Sigmoid colon (tissue), 7 donors: Measurements from ENCODE around the gene RSAD1. TPM values are rescaled to one million over a fixed set of nuclear protein-coding genes. Genes with fewer than 3 reads are reported as not detected.

Experiments
- DNase-seq: peaks from one replicate; pipeline ENCODE4 v3.0.0-alpha.2; 2019
- H3K27ac ChIP-seq, 4 donors: fragments of 200-600 bp; sonication (generic); one replicate each; pipeline ENCODE4 v1.5.1; 2016 to 2019; ENCODE audit warnings: mild to moderate bottlenecking in 1 of 4
- H3K27me3 ChIP-seq, 3 donors: fragments of 200-600 bp; sonication (generic); one replicate each; pipeline ENCODE4 v1.5.1; 2019; ENCODE audit warnings: mild to moderate bottlenecking in 1 of 3
- H3K36me3 ChIP-seq, 4 donors: fragments of 200-600 bp; sonication (generic); one replicate each; pipeline ENCODE4 v1.5.1; 2016 to 2019
- H3K4me1 ChIP-seq, 4 donors: fragments of 200-600 bp; sonication (generic); one replicate each; pipeline ENCODE4 v1.5.1; 2017 to 2019
- H3K4me3 ChIP-seq, 4 donors: fragments of 200-600 bp; sonication (generic); one replicate each; pipeline ENCODE4 v1.5.1; 2017 to 2019; ENCODE audit warnings: mild to moderate bottlenecking in 2 of 4, moderate library complexity in 1 of 4
- H3K9me3 ChIP-seq, 4 donors: fragments of 200-600 bp in 3 of 4; sonication (generic) in 3 of 4; one replicate each; pipeline versions ENCODE4 v1.5.1 to v1.6.1; 2013 to 2019
- EP300 ChIP-seq, 4 donors: sonication (generic); formaldehyde crosslinking; IDR thresholded peaks; one replicate each; pipeline ENCODE4 v1.6.1; 2017; ENCODE audit warnings: antibody characterized with exemption in 4 of 4
- POLR2A ChIP-seq, 2 donors: fragments of 450-650 bp; IDR thresholded peaks; one replicate each; pipeline ENCODE4 v1.6.1; 2016; ENCODE audit warnings: antibody characterized with exemption in 2 of 2, mild to moderate bottlenecking in 2 of 2, moderate library complexity in 2 of 2
- POLR2AphosphoS5 ChIP-seq, 4 donors: sonication (generic); formaldehyde crosslinking; IDR thresholded peaks; one replicate each; pipeline ENCODE4 v1.6.1; 2017; ENCODE audit warnings: antibody characterized with exemption in 4 of 4
- WGBS, 2 donors: extraction: QIAGEN DNeasy Blood & Tissue Kit; methylation state at CpG; one replicate each; pipeline ENCODE4 v1.1.7; 2013; 5-methylcytosine and 5-hydroxymethylcytosine counted together
- intact Hi-C: fragments of 100-400 bp; cut with DNase I; formaldehyde crosslinking; loops from one replicate; pipeline ENCODE4 v1.15.1; 2023
- polyA plus RNA-seq, 3 donors: library from polyadenylated mRNA; stranded (reverse); fragments of 200-250 nt; gene quantifications; one replicate each; pipeline ENCODE4 v1.2.3, GENCODE V29; 2013
- total RNA-seq, 4 donors: library from RNA; depleted of rRNA; stranded (reverse); fragments of >200 nt; gene quantifications; one replicate each; pipeline ENCODE4 v1.1.0, GENCODE V29; 2016
- TF ChIP-seq, protein P1 (sequence below), 4 experiments: fragments of 450-650 bp in 3 of 4; fragments of 200-600 bp in 1 of 4; IDR thresholded peaks; one replicate each; pipeline ENCODE4 v1.5.1; 2016 to 2019; ENCODE audit warnings: antibody characterized with exemption in 4 of 4, mild to moderate bottlenecking in 3 of 4, moderate library complexity in 2 of 4
- donor health status: healthy with polysubstance abuse.
- donor health status: Bipolar disorder and iron deficiency.
- donor health status: healthy.

Gene RSAD1
- total and polyA plus RNA-seq, 7 donors = 18.6 to 33.6 (median 23.2) TPM

DNA sequence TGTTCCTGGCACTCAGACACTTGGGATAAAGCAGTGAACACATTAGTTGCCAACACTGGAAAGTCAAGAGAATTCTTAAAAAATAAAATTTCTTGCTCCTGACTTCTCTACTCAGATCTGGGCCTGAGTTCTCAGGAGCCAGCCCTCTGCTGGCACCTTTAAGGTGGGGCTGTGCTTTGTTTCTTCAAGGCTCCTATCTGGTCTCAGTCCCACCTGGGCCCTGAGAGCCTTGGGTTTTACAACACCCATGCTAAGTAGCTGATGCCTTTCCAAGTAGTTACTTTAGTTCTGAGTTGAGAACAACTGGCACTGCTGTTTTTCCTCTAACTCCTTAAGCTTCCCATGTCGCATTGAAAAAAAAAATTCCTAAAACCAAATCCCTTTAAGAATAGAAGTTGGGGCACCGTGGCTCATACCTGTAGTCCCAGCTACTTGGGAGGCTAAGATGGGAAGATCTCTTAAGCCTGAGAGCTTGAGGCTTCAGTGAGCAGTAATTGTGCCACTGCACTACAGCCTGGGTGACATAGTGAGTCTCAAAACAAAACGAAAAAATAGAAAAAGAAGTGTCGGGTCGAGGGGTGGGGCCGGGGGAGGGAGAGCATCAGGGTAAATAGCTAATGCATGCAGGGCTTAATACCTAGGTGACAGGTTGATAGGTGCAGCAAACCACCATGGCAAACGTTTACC is 26.6 kb upstream of the RSAD1 start:
- Histone ChIP-seq H3K4me1 (no peaks in the 10 kb centered on the region), H3K4me3 (no peak overlapping the region), H3K9me3 (no peaks in the 10 kb centered on the region), H3K27me3 (no peaks in the 10 kb centered on the region), H3K36me3 (no peaks in the 10 kb centered on the region), H3K27ac (no peak overlapping the region)
- TF ChIP-seq, protein P1, sequence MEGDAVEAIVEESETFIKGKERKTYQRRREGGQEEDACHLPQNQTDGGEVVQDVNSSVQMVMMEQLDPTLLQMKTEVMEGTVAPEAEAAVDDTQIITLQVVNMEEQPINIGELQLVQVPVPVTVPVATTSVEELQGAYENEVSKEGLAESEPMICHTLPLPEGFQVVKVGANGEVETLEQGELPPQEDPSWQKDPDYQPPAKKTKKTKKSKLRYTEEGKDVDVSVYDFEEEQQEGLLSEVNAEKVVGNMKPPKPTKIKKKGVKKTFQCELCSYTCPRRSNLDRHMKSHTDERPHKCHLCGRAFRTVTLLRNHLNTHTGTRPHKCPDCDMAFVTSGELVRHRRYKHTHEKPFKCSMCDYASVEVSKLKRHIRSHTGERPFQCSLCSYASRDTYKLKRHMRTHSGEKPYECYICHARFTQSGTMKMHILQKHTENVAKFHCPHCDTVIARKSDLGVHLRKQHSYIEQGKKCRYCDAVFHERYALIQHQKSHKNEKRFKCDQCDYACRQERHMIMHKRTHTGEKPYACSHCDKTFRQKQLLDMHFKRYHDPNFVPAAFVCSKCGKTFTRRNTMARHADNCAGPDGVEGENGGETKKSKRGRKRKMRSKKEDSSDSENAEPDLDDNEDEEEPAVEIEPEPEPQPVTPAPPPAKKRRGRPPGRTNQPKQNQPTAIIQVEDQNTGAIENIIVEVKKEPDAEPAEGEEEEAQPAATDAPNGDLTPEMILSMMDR (IDR thresholded peaks at IDR 0.05) = no peak
- TF ChIP-seq POLR2A (IDR thresholded peaks at IDR 0.05) = no peak
- no peak for TF ChIP-seq EP300 (IDR thresholded peaks at IDR 0.05)
- TF ChIP-seq POLR2AphosphoS5 (IDR thresholded peaks at IDR 0.05) = no peak
- 16 to 54% methylated on average over 7 of the region's 7 CpGs for WGBS, 2 donors
- DNase-seq = no peak
- intact Hi-C loops = no loop called here

DNA sequence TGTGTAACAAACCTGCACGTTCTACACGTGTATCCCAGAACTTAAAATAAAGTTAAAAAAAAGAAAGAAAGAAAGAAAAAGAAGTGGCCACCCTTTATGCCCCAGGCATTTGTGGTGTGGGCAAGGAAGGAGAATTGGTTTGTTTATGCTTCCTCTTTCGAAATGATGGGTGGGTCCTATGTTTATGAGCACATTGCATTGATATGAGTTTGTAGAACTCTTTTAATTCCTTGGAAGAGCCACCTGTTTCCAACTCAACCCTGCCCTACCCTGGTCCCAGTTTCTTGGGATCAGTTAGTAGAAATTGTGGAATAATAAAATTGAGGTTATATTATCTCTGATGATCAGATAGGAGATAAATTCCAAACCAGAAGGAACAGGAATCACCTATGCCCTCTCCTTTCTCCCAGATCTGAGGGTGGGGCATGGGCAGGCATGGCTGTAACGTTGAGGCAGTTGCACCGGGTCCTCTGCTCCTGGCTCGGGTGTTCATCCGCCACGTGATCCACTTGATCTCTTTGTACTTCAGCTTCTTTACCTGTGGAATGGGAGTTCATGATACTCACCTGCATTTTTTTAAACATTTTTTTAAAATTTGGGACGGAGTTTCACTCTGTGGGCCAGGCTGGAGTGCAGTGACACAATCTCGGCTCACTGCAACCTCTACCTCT is 25.9 kb upstream of the RSAD1 start:
- intact Hi-C loops = no loop called here
- no peak overlapping the region for H3K4me3 ChIP-seq
- WGBS, 2 donors = 15 to 63% methylated on average over 10 of the region's 10 CpGs
- H3K27me3 ChIP-seq = no peaks in the 10 kb centered on the region
- H3K36me3 ChIP-seq = no peaks in the 10 kb centered on the region
- no peak overlapping the region for H3K27ac ChIP-seq
- no peak for TF ChIP-seq POLR2AphosphoS5 (IDR thresholded peaks at IDR 0.05)
- no peak for TF ChIP-seq EP300 (IDR thresholded peaks at IDR 0.05)
- TF ChIP-seq POLR2A (IDR thresholded peaks at IDR 0.05) = no peak
- TF ChIP-seq, protein P1 (IDR thresholded peaks at IDR 0.05) = no peak
- H3K4me1 ChIP-seq = no peaks in the 10 kb centered on the region
- H3K9me3 ChIP-seq = no peaks in the 10 kb centered on the region
- no peak for DNase-seq

GRCh38 chr17:50453901-50454300 is 24.8 kb upstream of the RSAD1 start:
- no peak for DNase-seq

DNA sequence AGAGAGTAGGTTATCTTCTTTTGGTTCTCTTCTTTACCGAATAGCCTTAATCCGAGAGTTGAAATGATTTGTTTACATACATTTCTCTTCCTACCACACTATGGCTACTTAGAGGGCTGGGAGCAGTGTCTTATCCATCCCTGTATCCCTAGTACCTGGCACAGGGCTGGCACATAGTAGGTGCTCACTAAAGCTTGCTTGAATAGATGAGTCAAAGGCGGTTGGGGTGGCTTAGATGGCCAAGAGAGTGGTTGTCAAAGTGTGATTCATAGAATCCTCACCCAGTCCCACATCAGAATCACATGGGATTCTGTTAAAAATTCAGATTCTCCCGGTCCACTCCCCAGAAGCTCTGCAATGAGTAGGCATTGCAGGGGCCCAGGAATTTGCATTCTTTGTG is 21.0 kb upstream of the RSAD1 start:
- DNase-seq = no peak
- H3K9me3 ChIP-seq = no peaks in the 10 kb centered on the region
- no peaks in the 10 kb centered on the region for H3K36me3 ChIP-seq
- H3K4me1 ChIP-seq = no peaks in the 10 kb centered on the region
- H3K27ac ChIP-seq = no peak overlapping the region
- intact Hi-C loops = no loop called here
- TF ChIP-seq EP300 (IDR thresholded peaks at IDR 0.05) (no peak), POLR2A (IDR thresholded peaks at IDR 0.05) (no peak), POLR2AphosphoS5 (IDR thresholded peaks at IDR 0.05) (no peak)
- TF ChIP-seq, protein P1 (IDR thresholded peaks at IDR 0.05) = no peak
- H3K4me3 ChIP-seq = no peak overlapping the region
- no peaks in the 10 kb centered on the region for H3K27me3 ChIP-seq
- WGBS, 2 donors = 96% methylated on average over 4 of the region's 4 CpGs

More at GRCh38 chr17:50453901-50454300, 24.8 kb upstream of the RSAD1 start:
- H3K4me1 ChIP-seq = no peaks in the 10 kb centered on the region
- WGBS, 2 donors = 93 to 96% methylated on average over 3 of the region's 3 CpGs
- intact Hi-C loops = no loop called here
- no peaks in the 10 kb centered on the region for H3K27me3 ChIP-seq
- H3K9me3 ChIP-seq = no peaks in the 10 kb centered on the region
- no peak overlapping the region for H3K27ac ChIP-seq
- H3K4me3 ChIP-seq = no peak overlapping the region
- TF ChIP-seq, protein P1 (IDR thresholded peaks at IDR 0.05) = no peak
- TF ChIP-seq POLR2A (IDR thresholded peaks at IDR 0.05) (no peak), EP300 (IDR thresholded peaks at IDR 0.05) (no peak), POLR2AphosphoS5 (IDR thresholded peaks at IDR 0.05) (no peak)
- no peaks in the 10 kb centered on the region for H3K36me3 ChIP-seq
